ENCODE measurements around the gene ADAMTS2. TPM values are rescaled to one million over a fixed set of nuclear protein-coding genes. Genes with fewer than 3 reads are reported as not detected.

Gene ADAMTS2
- total RNA-seq, 1 experiment from 2014 or later: not detected

DNA sequence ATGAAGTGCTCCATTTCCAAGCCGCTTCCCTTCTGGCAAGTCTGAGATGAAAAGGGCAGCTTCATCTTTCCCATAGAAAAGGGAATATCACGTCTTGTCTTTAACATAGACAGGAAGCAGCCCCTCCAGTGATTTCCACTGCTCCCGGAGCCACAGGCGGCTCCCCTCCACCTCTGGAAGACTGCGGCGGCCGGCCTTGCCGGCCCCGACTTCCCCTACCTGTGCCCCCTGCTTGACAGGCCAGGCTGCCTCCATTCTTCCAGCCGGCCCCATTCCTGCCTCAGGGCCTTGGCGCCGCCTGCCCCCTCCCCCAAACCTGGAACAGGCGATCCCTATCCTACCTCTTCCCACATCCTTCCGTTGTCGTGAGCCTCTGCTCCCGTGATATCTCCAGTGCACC lies 143.3 kb downstream of the ADAMTS2 start:
- no peaks in the 10 kb centered on the region for H4K20me1 ChIP-seq (ENCODE audit: low read length)
- no peaks in the 10 kb centered on the region for H3K4me1 ChIP-seq (ENCODE audit: insufficient read depth, low read length)
- TF ChIP-seq EZH2 (IDR thresholded peaks at IDR 0.05; ENCODE audit: low read length, unreplicated experiment): no peak
- TF ChIP-seq, protein P1, sequence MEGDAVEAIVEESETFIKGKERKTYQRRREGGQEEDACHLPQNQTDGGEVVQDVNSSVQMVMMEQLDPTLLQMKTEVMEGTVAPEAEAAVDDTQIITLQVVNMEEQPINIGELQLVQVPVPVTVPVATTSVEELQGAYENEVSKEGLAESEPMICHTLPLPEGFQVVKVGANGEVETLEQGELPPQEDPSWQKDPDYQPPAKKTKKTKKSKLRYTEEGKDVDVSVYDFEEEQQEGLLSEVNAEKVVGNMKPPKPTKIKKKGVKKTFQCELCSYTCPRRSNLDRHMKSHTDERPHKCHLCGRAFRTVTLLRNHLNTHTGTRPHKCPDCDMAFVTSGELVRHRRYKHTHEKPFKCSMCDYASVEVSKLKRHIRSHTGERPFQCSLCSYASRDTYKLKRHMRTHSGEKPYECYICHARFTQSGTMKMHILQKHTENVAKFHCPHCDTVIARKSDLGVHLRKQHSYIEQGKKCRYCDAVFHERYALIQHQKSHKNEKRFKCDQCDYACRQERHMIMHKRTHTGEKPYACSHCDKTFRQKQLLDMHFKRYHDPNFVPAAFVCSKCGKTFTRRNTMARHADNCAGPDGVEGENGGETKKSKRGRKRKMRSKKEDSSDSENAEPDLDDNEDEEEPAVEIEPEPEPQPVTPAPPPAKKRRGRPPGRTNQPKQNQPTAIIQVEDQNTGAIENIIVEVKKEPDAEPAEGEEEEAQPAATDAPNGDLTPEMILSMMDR (conservative IDR thresholded peaks at IDR 0.05; ENCODE audit: low read depth, low read length): no peak
- TF ChIP-seq EZH2phosphoT487 (IDR thresholded peaks at IDR 0.05; ENCODE audit: borderline replicate concordance, low read length): no peak
- no peak overlapping the region for H3K4me3 ChIP-seq (ENCODE audit: low read length)
- CTCF ChIA-PET: no interaction called here
- ATAC-seq: no peak
- H3K4me2 ChIP-seq (ENCODE audit: low read length): no peak overlapping the region
- H3K36me3 ChIP-seq (ENCODE audit: low read depth, low read length): no peaks in the 10 kb centered on the region
- H3K27ac ChIP-seq (ENCODE audit: low read length): no peak overlapping the region
- no peak overlapping the region for H2AFZ ChIP-seq (ENCODE audit: low read length)
- no peaks in the 10 kb centered on the region for H3F3A ChIP-seq (ENCODE audit: low read length, unreplicated experiment)
- peaks cover 32% of the 10 kb centered on the region for H3K27me3 ChIP-seq (ENCODE audit: low read length)
- H3K9ac ChIP-seq (ENCODE audit: low read length): no peak overlapping the region
- no TSS peak for BruUV-seq (replicated peaks)
- no peaks in the 10 kb centered on the region for H3K9me3 ChIP-seq (ENCODE audit: low read length)
- intact Hi-C loops (cut with micrococcal nuclease): no loop called here
- POLR2A ChIA-PET (ENCODE audit: unreplicated experiment): no interaction called here
- H3K79me2 ChIP-seq (ENCODE audit: low read length): no peaks in the 10 kb centered on the region
- no peak for DNase-seq
- no peaks in the 10 kb centered on the region for H3K9me2 ChIP-seq (replicated peaks; ENCODE audit: low read length)

DNA sequence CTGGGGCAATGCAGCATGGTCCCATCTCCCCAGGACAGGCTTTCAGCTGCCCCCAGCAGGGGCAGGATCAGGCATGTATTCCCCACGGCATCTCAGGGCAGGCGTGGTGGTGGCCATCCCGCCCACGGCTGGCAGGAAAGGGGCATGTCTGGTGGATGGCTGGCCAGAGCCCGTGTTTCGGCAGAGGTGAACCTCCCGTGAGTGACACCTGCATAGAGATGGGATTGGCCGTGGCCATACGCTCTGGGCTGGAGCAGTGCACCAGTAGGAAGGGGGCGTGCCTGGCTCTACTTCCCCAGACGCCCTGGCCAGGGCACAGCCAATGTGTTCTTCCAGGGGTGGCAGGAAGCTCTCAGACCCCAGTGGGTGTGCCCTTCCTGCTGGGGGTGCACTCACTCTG lies 146.0 kb downstream of the ADAMTS2 start:
- CTCF ChIA-PET: no interaction called here
- H3K79me2 ChIP-seq (ENCODE audit: low read length): no peaks in the 10 kb centered on the region
- H3K9ac ChIP-seq (ENCODE audit: low read length): no peak overlapping the region
- TF ChIP-seq EZH2phosphoT487 (IDR thresholded peaks at IDR 0.05; ENCODE audit: borderline replicate concordance, low read length) (no peak), EZH2 (IDR thresholded peaks at IDR 0.05; ENCODE audit: low read length, unreplicated experiment) (no peak)
- TF ChIP-seq, protein P1 (conservative IDR thresholded peaks at IDR 0.05; ENCODE audit: low read depth, low read length): no peak
- no TSS peak for BruUV-seq (replicated peaks)
- H3K4me1 ChIP-seq (ENCODE audit: insufficient read depth, low read length): no peaks in the 10 kb centered on the region
- no peaks in the 10 kb centered on the region for H3K9me2 ChIP-seq (replicated peaks; ENCODE audit: low read length)
- no peak for DNase-seq
- no peaks in the 10 kb centered on the region for H3K36me3 ChIP-seq (ENCODE audit: low read depth, low read length)
- H3K9me3 ChIP-seq (ENCODE audit: low read length): no peaks in the 10 kb centered on the region
- peaks cover 23% of the 10 kb centered on the region for H3K27me3 ChIP-seq (ENCODE audit: low read length)
- ATAC-seq: no peak
- no peak overlapping the region for H3K4me3 ChIP-seq (ENCODE audit: low read length)
- no peaks in the 10 kb centered on the region for H3F3A ChIP-seq (ENCODE audit: low read length, unreplicated experiment)
- H4K20me1 ChIP-seq (ENCODE audit: low read length): no peaks in the 10 kb centered on the region
- POLR2A ChIA-PET (ENCODE audit: unreplicated experiment): no interaction called here
- no peak overlapping the region for H2AFZ ChIP-seq (ENCODE audit: low read length)
- no peak overlapping the region for H3K4me2 ChIP-seq (ENCODE audit: low read length)
- intact Hi-C loops (cut with micrococcal nuclease): no loop called here
- no peak overlapping the region for H3K27ac ChIP-seq (ENCODE audit: low read length)

- no peaks in the 10 kb centered on the region for H3K79me2 ChIP-seq (ENCODE audit: low read length)
- CTCF ChIA-PET: no interaction called here
- no peak for DNase-seq
- ATAC-seq: no peak
- no TSS peak for BruUV-seq (replicated peaks)
- POLR2A ChIA-PET (ENCODE audit: unreplicated experiment): no interaction called here
- no peaks in the 10 kb centered on the region for H3K9me2 ChIP-seq (replicated peaks; ENCODE audit: low read length)
- TF ChIP-seq EZH2 (IDR thresholded peaks at IDR 0.05; ENCODE audit: low read length, unreplicated experiment) (no peak), EZH2phosphoT487 (IDR thresholded peaks at IDR 0.05; ENCODE audit: borderline replicate concordance, low read length) (no peak)
- TF ChIP-seq, protein P1 (conservative IDR thresholded peaks at IDR 0.05; ENCODE audit: low read depth, low read length): no peak
- no peaks in the 10 kb centered on the region for H3K4me1 ChIP-seq (ENCODE audit: insufficient read depth, low read length)
- intact Hi-C loops (cut with micrococcal nuclease): no loop called here
- no peak overlapping the region for H3K27ac ChIP-seq (ENCODE audit: low read length)
- no peak overlapping the region for H2AFZ ChIP-seq (ENCODE audit: low read length)
- no peak overlapping the region for H3K4me2 ChIP-seq (ENCODE audit: low read length)
- no peaks in the 10 kb centered on the region for H4K20me1 ChIP-seq (ENCODE audit: low read length)
- no peaks in the 10 kb centered on the region for H3K9me3 ChIP-seq (ENCODE audit: low read length)
- no peaks in the 10 kb centered on the region for H3K36me3 ChIP-seq (ENCODE audit: low read depth, low read length)
- H3K27me3 ChIP-seq (ENCODE audit: low read length): peaks cover 20% of the 10 kb centered on the region
- no peaks in the 10 kb centered on the region for H3F3A ChIP-seq (ENCODE audit: low read length, unreplicated experiment)
- H3K4me3 ChIP-seq (ENCODE audit: low read length): no peak overlapping the region
- no peak overlapping the region for H3K9ac ChIP-seq (ENCODE audit: low read length)
Observed at GRCh38 chr5:179198825-179199224, 146.4 kb downstream of the ADAMTS2 start.
